PC-3 (cell line): ENCODE results near the gene KRTAP5-3.
"Not testable (repeated sequence)": the region's sequence is repeated elsewhere in the genome, so short reads cannot be mapped to it uniquely, and the experiment has no call there.

ENCODE experiments used
- EZH2phosphoT487 ChIP-seq: fragments of 300-600 bp; sonication (generic); IDR thresholded peaks from 2 replicates; pipeline ENCODE4 v1.6.1; 2018; ENCODE audit warnings: mild to moderate bottlenecking, antibody characterized with exemption, low read length, borderline replicate concordance
- TF ChIP-seq, protein P1 (sequence below): fragments of 300-600 bp; sonication (generic); conservative IDR thresholded peaks from 2 replicates; pipeline ENCODE4 v1.5.1; 2017; ENCODE audit warnings: antibody characterized with exemption, low read depth, mild to moderate bottlenecking, low read length

DNA sequence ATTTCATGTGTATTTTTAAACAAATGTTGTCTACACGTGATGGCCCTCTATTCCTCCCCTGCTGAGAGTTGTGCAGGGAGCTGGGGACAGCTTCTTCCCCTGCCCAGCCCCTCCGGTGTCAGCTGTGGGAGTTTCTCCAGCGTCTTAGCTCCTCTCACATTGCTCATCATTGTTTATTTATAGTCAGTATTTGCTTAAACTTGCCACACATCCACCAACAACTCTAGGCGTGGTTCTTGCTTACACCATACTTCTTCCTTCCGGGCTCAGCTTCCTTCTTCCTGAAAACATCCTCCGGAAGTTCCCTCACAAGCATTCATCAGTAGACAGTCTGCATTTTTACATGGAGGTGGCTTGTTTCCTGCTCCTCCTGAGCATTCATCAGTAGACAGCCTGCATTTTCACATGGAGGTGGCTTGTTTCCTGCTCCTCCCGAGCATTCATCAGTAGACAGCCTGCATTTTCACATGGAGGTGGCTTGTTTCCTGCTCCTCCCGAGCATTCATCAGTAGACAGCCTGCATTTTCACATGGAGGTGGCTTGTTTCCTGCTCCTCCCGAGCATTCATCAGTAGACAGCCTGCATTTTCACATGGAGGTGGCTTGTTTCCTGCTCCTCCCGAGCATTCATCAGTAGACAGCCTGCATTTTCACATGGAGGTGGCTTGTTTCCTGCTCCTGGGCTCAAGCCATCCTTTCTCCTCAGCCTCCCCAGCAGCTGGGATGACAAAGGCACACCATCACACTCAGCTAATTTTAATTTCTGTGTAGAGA is 18.9 kb downstream of the KRTAP5-3 start:
- TF ChIP-seq, protein P1, sequence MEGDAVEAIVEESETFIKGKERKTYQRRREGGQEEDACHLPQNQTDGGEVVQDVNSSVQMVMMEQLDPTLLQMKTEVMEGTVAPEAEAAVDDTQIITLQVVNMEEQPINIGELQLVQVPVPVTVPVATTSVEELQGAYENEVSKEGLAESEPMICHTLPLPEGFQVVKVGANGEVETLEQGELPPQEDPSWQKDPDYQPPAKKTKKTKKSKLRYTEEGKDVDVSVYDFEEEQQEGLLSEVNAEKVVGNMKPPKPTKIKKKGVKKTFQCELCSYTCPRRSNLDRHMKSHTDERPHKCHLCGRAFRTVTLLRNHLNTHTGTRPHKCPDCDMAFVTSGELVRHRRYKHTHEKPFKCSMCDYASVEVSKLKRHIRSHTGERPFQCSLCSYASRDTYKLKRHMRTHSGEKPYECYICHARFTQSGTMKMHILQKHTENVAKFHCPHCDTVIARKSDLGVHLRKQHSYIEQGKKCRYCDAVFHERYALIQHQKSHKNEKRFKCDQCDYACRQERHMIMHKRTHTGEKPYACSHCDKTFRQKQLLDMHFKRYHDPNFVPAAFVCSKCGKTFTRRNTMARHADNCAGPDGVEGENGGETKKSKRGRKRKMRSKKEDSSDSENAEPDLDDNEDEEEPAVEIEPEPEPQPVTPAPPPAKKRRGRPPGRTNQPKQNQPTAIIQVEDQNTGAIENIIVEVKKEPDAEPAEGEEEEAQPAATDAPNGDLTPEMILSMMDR, result not testable (repeated sequence)
- TF ChIP-seq EZH2phosphoT487, result not testable (repeated sequence)
